ENCODE measurements around the gene NARF.

Gene NARF

GRCh38 chr17:82479602-82480001, 21.1 kb downstream of the NARF start:
- no peak for DNase-seq

- no peak for DNase-seq
Measured at GRCh38 chr17:82480318-82480717, 21.8 kb downstream of the NARF start.

- DNase-seq = no peak
Measured at GRCh38 chr17:82483204-82483660, 24.7 kb downstream of the NARF start.

GRCh38 chr17:82483836-82484235, 25.3 kb downstream of the NARF start:
- no peak for DNase-seq

- DNase-seq = no peak
Measured at GRCh38 chr17:82486231-82487094, 27.9 kb downstream of the NARF start.

GRCh38 chr17:82487910-82488309, 29.4 kb downstream of the NARF start:
- no peak for DNase-seq

- peak; percentile 36 for DNase-seq
Measured at GRCh38 chr17:82489117-82489516, 30.6 kb downstream of the NARF start.

- DNase-seq = no peak
Measured at GRCh38 chr17:82489851-82490511, 31.4 kb downstream of the NARF start.

- DNase-seq = no peak
Measured at GRCh38 chr17:82490512-82491195, 32.1 kb downstream of the NARF start.

GRCh38 chr17:82491196-82491530, 32.6 kb downstream of the NARF start:
- DNase-seq = no peak

- no peak for DNase-seq
Measured at GRCh38 chr17:82491533-82491932, 33.0 kb downstream of the NARF start.

- DNase-seq = peak; percentile 61
Measured at GRCh38 chr17:82492643-82493225, 34.2 kb downstream of the NARF start.

- no peak for DNase-seq
Measured at GRCh38 chr17:82493226-82493781, 34.8 kb downstream of the NARF start.

- peak; percentile 98 for DNase-seq
Measured at GRCh38 chr17:82494236-82495055, 35.9 kb downstream of the NARF start.

- DNase-seq = no peak
Measured at GRCh38 chr17:82495844-82496528, 37.4 kb downstream of the NARF start.

GRCh38 chr17:82496529-82497434, 38.2 kb downstream of the NARF start:
- peak; percentile 93 for DNase-seq

- peak; percentile 73 for DNase-seq
Measured at GRCh38 chr17:82497483-82498405, 39.2 kb downstream of the NARF start.

GRCh38 chr17:82502207-82502606, 43.7 kb downstream of the NARF start:
- DNase-seq = no peak

All from fibroblast of skin of abdomen (primary cell).